G401.6 (cell line): Measurements from ENCODE around the gene TMEM100.
A peak's percentile ranks its signal among the peaks of the same experiment; 100 is the strongest.

Source experiments
- FAIRE-seq: peaks from 2 replicates; lab custom pipeline; 2012; peaks lifted over from hg19 to GRCh38; lab: Jason Lieb, UNC

The TMEM100 gene

GRCh38 chr17:55743103-55743679 lies 20.5 kb upstream of the TMEM100 start:
- no peak for FAIRE-seq

- FAIRE-seq = no peak
Measured at GRCh38 chr17:55742272-55743102, 19.8 kb upstream of the TMEM100 start.

GRCh38 chr17:55741356-55741700 lies 18.7 kb upstream of the TMEM100 start:
- FAIRE-seq = no peak

- no peak for FAIRE-seq
Measured at GRCh38 chr17:55740511-55741355, 18.1 kb upstream of the TMEM100 start.

- no peak for FAIRE-seq
Measured at GRCh38 chr17:55737976-55738501, 15.4 kb upstream of the TMEM100 start.

GRCh38 chr17:55735731-55736405 lies 13.2 kb upstream of the TMEM100 start:
- FAIRE-seq = peak; percentile 88

GRCh38 chr17:55734128-55734781 lies 11.6 kb upstream of the TMEM100 start:
- FAIRE-seq = no peak

- no peak for FAIRE-seq
Measured at GRCh38 chr17:55731586-55732250, 9.1 kb upstream of the TMEM100 start.

GRCh38 chr17:55730808-55731207 lies 8.1 kb upstream of the TMEM100 start:
- FAIRE-seq = no peak

- FAIRE-seq = no peak
Measured at GRCh38 chr17:55730380-55730779, 7.7 kb upstream of the TMEM100 start.

GRCh38 chr17:55729484-55729883 lies 6.8 kb upstream of the TMEM100 start:
- FAIRE-seq = no peak

GRCh38 chr17:55728833-55729232 lies 6.2 kb upstream of the TMEM100 start:
- FAIRE-seq = no peak

GRCh38 chr17:55728361-55728760 lies 5.7 kb upstream of the TMEM100 start:
- no peak for FAIRE-seq

- FAIRE-seq = no peak
Measured at GRCh38 chr17:55727920-55728319, 5.3 kb upstream of the TMEM100 start.

GRCh38 chr17:55727275-55727674 lies 4.6 kb upstream of the TMEM100 start:
- FAIRE-seq = no peak

- FAIRE-seq = no peak
Measured at GRCh38 chr17:55726440-55726839, 3.8 kb upstream of the TMEM100 start.

GRCh38 chr17:55723488-55723848 lies 804 bp upstream of the TMEM100 start:
- no peak for FAIRE-seq

GRCh38 chr17:55722016-55722736 lies 488 bp downstream of the TMEM100 start:
- FAIRE-seq = no peak

- FAIRE-seq = no peak
Measured at GRCh38 chr17:55720919-55721836, 1.5 kb downstream of the TMEM100 start.
